ENCODE results near the gene CCDC88B. TPM values are rescaled to one million over a fixed set of nuclear protein-coding genes. Genes with fewer than 3 reads are reported as not detected.
A peak's percentile ranks its signal among the peaks of the same experiment; 100 is the strongest.

Gene CCDC88B
- total and polyA plus RNA-seq, 9 of the 15 experiments (the other 6 are each of a cell fraction or from before 2014, with no cell fraction given), result 0.13 to 18.1 (median 7.9) TPM

DNA sequence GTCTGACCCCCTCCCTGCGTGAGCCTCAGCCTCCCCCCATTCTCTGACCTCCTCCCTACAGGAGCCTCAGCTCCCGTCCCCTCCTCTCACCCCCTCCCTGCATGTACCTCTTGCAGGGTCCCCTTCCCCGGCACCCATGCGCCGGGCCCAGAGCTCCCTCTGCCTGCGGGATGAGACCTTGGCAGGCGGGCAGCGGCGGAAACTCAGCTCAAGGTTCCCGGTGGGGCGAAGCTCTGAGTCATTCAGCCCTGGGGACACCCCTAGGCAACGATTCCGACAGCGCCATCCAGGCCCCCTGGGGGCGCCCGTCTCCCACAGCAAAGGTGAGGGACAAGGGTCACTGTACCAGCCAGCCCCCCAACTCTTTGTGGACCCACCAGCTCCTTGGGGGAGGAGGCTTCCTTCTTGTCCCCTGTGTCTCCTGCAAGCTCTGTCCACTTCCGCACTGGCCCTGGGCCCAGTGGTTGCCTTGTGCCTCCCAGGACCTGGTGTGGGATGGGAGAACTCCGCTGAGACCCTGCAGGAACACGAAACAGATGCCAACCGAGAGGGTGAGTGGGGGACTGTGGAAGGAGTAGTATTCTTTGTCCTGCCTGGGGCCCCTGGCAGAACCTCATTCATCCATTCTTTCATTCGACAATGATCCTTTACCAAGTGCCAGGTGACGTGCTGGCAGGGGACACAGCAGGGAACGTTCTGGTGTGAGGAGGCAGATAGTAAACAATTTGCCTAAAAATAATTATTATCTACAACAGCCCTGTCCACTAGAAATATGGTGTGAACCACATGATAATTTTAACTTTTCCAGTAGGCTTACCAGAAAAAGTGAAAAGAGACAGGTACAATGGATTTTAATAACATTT lies 15.3 kb downstream of the CCDC88B start (continued):
- TF ChIP-seq, protein P1, sequence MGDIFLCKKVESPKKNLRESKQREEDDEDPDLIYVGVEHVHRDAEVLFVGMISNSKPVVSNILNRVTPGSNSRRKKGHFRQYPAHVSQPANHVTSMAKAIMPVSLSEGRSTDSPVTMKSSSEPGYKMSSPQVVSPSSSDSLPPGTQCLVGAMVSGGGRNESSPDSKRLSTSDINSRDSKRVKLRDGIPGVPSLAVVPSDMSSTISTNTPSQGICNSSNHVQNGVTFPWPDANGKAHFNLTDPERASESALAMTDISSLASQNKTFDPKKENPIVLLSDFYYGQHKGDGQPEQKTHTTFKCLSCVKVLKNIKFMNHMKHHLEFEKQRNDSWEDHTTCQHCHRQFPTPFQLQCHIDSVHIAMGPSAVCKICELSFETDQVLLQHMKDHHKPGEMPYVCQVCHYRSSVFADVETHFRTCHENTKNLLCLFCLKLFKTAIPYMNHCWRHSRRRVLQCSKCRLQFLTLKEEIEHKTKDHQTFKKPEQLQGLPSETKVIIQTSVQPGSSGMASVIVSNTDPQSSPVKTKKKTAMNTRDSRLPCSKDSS (IDR thresholded peaks at IDR 0.05; ENCODE audit: low read depth, partially characterized antibody), result no peak
- TF ChIP-seq, protein P2, sequence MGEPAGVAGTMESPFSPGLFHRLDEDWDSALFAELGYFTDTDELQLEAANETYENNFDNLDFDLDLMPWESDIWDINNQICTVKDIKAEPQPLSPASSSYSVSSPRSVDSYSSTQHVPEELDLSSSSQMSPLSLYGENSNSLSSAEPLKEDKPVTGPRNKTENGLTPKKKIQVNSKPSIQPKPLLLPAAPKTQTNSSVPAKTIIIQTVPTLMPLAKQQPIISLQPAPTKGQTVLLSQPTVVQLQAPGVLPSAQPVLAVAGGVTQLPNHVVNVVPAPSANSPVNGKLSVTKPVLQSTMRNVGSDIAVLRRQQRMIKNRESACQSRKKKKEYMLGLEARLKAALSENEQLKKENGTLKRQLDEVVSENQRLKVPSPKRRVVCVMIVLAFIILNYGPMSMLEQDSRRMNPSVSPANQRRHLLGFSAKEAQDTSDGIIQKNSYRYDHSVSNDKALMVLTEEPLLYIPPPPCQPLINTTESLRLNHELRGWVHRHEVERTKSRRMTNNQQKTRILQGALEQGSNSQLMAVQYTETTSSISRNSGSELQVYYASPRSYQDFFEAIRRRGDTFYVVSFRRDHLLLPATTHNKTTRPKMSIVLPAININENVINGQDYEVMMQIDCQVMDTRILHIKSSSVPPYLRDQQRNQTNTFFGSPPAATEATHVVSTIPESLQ (CRISPR knock-in tag; IDR thresholded peaks at IDR 0.05), result no peak
- TF ChIP-seq NFYB (IDR thresholded peaks at IDR 0.05; ENCODE audit: extremely low read depth, insufficient read length) (no peak), CBX3 (IDR thresholded peaks at IDR 0.05; ENCODE audit: borderline replicate concordance in 1 of 2, low read length in 2 of 2) (peak in 1 of 2 experiments; percentile 50; a peak in 1 of 3 replicates), PCBP2 (IDR thresholded peaks at IDR 0.05; ENCODE audit: low read depth, low read length, poor library complexity, severe bottlenecking) (no peak), TCFL5 (CRISPR knock-in tag; conservative IDR thresholded peaks at IDR 0.05) (no peak), TOE1 (IDR thresholded peaks at IDR 0.05; ENCODE audit: borderline replicate concordance) (peak; percentile 62; the same call in 1 of the 2 replicates), TOE1 (CRISPR knock-in tag; IDR thresholded peaks at IDR 0.05; ENCODE audit: borderline replicate concordance, low read depth) (no peak), KLF1 (tag; IDR thresholded peaks at IDR 0.05) (0 out of 2 replicates have a peak, but pooled peaks have one; percentile 40), NCOA4 (IDR thresholded peaks at IDR 0.05; ENCODE audit: partially characterized antibody) (no peak), FOS (IDR thresholded peaks at IDR 0.05; ENCODE audit: extremely low read depth, insufficient read length) (peak; percentile 3)
- TF ChIP-seq, protein P3, sequence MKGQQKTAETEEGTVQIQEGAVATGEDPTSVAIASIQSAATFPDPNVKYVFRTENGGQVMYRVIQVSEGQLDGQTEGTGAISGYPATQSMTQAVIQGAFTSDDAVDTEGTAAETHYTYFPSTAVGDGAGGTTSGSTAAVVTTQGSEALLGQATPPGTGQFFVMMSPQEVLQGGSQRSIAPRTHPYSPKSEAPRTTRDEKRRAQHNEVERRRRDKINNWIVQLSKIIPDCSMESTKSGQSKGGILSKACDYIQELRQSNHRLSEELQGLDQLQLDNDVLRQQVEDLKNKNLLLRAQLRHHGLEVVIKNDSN (CRISPR knock-in tag; IDR thresholded peaks at IDR 0.05), result 0 out of 2 replicates have a peak, but pooled peaks have one; percentile 16
- TF ChIP-seq, protein P4, sequence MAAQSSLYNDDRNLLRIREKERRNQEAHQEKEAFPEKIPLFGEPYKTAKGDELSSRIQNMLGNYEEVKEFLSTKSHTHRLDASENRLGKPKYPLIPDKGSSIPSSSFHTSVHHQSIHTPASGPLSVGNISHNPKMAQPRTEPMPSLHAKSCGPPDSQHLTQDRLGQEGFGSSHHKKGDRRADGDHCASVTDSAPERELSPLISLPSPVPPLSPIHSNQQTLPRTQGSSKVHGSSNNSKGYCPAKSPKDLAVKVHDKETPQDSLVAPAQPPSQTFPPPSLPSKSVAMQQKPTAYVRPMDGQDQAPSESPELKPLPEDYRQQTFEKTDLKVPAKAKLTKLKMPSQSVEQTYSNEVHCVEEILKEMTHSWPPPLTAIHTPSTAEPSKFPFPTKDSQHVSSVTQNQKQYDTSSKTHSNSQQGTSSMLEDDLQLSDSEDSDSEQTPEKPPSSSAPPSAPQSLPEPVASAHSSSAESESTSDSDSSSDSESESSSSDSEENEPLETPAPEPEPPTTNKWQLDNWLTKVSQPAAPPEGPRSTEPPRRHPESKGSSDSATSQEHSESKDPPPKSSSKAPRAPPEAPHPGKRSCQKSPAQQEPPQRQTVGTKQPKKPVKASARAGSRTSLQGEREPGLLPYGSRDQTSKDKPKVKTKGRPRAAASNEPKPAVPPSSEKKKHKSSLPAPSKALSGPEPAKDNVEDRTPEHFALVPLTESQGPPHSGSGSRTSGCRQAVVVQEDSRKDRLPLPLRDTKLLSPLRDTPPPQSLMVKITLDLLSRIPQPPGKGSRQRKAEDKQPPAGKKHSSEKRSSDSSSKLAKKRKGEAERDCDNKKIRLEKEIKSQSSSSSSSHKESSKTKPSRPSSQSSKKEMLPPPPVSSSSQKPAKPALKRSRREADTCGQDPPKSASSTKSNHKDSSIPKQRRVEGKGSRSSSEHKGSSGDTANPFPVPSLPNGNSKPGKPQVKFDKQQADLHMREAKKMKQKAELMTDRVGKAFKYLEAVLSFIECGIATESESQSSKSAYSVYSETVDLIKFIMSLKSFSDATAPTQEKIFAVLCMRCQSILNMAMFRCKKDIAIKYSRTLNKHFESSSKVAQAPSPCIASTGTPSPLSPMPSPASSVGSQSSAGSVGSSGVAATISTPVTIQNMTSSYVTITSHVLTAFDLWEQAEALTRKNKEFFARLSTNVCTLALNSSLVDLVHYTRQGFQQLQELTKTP (IDR thresholded peaks at IDR 0.05; ENCODE audit: low read depth in 1 of 2, partially characterized antibody in 2 of 2), result peak; percentile 41 to 73
- TF ChIP-seq, protein P5, sequence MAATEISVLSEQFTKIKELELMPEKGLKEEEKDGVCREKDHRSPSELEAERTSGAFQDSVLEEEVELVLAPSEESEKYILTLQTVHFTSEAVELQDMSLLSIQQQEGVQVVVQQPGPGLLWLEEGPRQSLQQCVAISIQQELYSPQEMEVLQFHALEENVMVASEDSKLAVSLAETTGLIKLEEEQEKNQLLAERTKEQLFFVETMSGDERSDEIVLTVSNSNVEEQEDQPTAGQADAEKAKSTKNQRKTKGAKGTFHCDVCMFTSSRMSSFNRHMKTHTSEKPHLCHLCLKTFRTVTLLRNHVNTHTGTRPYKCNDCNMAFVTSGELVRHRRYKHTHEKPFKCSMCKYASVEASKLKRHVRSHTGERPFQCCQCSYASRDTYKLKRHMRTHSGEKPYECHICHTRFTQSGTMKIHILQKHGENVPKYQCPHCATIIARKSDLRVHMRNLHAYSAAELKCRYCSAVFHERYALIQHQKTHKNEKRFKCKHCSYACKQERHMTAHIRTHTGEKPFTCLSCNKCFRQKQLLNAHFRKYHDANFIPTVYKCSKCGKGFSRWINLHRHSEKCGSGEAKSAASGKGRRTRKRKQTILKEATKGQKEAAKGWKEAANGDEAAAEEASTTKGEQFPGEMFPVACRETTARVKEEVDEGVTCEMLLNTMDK (IDR thresholded peaks at IDR 0.05; ENCODE audit: borderline replicate concordance, insufficient read depth, low read depth, low read length, poor library complexity, severe bottlenecking), result peak; percentile 97
